HG02759 (cell line): ENCODE measurements around the gene CNOT3.

Source experiments
- ATAC-seq: cut with Tn5 transposase; IDR thresholded peaks from one replicate; pipeline ENCODE4 v1.9.1; 2021; ENCODE audit warnings: mild to moderate bottlenecking, moderate library complexity; ENCODE audit not compliant: unreplicated experiment

The CNOT3 gene

DNA sequence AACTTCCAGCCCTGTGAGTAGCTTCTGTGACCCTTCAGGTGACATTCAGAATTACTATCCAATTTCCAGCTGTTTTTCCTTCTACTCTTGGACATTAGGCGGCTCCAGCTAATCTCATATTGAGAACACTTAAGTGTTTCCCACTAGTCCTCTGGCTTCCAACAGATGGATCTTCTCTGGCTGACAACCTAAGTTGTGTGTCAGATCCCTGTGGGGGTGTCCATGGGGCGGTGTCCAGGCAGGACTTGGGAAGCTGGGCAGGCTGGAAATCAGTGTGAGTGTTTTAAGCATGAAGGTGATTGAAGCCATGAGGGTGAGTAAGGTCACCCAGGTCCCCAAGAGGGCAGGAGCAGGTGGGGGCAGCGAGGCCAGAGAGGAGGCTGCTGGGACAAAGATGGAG is 10.1 kb downstream of the CNOT3 start:
- ATAC-seq, result no peak

DNA sequence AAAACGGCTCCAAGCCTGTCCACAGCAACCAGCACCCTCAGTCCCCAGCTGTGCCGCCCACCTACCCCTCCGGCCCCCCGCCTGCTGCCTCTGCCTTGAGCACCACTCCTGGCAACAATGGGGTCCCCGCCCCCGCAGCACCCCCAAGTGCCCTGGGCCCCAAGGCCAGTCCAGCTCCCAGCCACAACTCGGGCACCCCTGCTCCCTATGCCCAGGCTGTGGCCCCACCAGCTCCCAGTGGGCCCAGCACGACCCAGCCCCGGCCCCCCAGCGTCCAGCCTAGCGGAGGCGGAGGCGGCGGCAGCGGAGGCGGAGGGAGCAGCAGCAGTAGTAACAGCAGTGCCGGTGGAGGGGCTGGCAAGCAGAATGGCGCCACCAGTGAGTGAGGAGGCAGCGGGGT is 10.6 kb downstream of the CNOT3 start:
- ATAC-seq, result no peak

DNA sequence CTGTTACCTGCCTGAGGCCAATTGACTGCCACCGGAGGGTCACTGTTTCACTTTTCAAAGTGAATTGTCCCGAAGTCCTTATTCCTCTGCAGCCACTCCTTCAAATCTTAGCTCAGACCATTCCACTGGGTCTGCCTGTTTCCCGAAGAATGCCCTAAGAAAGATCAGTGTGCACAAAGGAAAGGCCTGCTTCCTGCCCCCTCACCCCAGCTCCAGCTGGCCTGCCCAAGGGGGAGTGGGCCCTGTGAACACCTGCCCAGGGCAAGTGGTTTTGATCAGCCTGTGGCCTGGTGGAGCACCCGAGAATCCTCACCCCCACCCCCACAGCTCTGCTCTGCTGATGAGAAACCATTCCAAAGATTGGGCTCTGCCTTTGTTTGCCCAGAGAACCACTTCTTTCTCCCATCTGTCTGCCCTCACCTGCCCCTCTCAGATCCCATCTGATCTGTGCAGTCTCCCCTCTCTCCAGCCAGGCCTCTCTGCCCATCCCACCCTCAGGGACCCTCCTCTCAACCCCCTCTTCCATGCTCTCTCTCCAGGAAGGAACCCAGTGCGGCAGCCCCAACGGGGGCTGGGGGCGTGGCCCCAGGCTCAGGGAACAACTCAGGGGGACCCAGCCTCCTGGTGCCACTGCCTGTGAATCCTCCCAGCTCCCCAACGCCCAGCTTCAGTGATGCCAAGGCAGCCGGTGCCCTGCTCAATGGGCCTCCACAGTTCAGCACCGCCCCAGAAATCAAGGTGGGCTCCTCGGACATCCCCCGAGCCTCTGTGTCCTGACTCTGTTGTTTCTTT is 11.7 kb downstream of the CNOT3 start:
- ATAC-seq, result no peak

DNA sequence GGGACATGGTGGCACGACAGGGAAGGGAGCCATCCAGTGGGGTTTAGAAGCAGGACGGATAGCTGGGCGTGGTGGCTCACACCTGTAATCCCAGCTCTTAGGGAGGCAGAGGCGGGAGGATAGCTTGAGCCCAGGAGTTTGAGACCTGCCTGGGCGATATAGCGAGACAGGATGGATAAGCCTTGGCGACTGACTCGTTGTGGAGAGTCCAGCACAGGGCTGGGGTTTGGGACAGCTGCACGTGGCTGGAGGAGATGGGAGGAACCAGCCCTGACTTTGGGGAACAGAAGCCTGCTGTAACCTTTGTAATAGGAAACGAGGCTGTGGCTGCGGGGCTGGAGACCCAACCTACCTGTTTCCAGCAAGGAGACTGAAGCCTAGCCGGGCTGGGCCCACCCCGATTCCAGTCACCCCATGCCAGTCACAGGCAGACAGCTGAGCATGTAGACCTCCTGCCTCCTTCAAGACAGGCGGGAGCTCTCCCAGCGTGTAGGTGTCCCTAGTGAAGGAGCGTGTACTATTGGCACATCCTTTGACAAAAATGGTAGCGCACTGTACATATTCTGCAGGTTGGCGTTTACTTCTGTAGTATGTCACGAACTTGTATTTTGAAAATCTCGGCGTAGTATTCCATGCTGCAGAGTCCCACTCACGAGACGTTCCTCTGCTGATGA is 13.9 kb downstream of the CNOT3 start:
- ATAC-seq, result no peak

DNA sequence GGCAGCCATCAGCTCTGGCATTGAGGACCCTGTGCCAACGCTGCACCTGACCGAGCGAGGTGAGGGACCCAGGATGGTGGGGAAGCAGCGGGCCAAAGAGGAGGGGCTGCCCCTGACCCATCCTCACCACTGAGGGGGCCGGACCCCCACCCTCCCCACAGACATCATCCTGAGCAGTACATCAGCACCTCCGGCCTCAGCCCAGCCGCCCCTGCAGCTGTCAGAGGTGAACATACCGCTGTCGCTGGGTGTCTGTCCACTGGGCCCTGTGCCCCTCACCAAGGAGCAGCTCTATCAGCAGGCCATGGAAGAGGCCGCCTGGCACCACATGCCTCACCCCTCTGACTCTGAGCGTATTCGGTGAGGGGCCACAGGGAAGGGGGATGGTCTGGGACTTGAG is 14.7 kb downstream of the CNOT3 start:
- no peak for ATAC-seq

GRCh38 chr19:54152878-54153524 is 15.4 kb downstream of the CNOT3 start:
- no peak for ATAC-seq

DNA sequence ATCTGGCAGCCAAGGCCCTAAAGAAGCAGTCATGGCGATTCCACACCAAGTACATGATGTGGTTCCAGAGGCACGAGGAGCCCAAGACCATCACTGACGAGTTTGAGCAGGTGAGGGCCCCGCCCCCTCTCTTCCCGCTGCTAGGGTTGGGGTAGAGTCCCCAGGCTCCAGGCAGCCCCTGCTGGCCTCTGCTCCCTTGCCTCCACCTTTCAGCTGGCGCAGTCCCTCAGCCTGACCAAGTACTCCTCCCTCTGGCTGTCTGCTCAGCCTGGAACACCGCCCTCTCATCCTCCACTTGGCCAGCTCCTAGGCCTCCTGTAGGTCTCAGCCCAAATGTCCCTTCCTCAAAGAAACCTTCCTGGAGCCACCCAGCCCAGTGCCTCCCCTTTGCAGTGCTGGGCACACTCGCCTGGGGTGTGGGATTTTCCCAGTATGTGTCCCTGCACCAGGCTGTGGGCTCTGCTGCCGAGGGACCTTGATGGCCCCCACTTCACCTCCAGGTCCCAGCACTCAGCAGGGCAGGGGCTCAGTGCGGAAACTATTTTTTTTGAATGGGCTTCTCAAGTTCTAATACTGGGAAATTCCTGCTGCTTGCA is 16.3 kb downstream of the CNOT3 start:
- ATAC-seq, result no peak

DNA sequence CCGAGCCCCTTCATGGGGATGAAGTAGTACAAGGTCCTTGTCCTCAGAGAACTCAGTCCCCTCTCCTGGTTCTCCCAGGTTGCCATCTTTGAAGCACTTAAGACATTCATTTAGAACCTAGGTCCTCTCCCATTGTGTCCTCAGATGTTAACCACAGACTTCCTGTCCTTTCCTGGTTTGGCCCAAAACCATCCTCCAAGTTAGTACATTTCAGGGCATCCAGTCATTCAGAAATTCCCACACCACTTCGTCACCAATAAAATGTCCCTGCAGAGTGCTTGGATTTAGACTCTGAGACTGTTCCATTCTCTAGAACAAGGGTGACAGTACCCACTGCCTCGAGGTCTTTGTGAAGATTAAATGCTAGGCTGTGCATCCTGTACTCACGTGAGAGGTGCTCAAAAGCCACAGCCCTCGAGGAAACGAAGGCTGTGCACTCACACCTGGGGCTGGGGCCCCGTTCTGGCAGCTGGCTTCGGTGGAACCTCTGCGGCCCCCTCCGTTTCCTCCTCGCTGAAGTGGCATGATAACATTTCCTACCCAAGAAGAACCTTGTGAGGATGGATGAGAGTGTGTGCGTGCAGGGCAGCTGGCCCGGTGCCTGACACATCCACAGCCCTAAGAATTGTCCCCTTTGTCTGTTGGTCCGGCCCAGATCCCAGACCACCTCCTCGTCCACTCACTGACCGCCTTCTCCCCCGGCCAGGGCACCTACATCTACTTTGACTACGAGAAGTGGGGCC is 17.2 kb downstream of the CNOT3 start:
- ATAC-seq, result no peak

DNA sequence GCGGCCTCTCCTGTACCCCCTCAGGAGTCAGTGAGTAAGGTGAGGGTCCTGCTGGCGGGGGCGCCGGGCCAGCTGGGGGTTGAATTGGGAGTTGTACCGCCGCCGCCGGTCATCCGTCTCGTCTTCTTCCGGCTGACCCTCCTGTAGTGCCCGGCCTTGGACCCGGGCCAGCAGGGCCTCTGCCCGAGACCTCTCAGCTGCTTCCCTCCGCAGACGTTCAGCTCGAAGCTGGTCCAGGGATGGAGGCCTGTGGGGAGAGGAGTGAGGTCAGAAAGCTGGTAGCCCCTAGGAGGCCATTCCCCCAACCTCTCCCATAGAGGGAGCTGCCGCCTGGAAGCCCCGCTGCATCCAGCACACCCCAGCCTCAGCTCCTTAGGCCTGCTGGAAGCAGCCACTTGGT is 18.1 kb downstream of the CNOT3 start:
- no peak for ATAC-seq

- ATAC-seq, result no peak
Measured at GRCh38 chr19:54156490-54156889, 18.9 kb downstream of the CNOT3 start.

DNA sequence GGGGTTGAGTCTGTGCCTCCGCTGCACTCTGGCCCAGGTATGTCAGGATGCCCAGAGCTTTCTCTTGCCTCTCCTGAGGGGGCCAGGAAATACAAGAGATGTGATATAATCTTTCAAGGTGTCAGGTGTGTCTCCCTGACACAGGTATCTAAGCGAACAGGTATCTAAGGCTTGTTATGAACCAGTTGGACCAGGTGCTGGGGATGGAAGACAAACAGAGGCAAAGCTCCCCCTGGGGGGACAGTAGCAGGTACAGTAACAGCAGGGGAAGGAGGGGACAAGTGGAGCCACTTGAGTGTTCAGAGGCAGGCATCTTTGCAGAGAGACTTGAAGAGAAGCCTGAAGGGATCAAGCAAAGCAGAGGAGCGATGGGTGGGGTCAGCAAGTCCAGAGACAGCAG is 19.4 kb downstream of the CNOT3 start:
- no peak for ATAC-seq

- ATAC-seq, result no peak
Measured at GRCh38 chr19:54158812-54159351, 21.3 kb downstream of the CNOT3 start.

- peak; percentile 87 for ATAC-seq
Measured at GRCh38 chr19:54159352-54160181, 22.0 kb downstream of the CNOT3 start, which contains the start of gene LENG1. Gene LENG1 (minus strand): TSS chr19:54159721. CDS start chr19:54159695, 26 bp downstream.

DNA sequence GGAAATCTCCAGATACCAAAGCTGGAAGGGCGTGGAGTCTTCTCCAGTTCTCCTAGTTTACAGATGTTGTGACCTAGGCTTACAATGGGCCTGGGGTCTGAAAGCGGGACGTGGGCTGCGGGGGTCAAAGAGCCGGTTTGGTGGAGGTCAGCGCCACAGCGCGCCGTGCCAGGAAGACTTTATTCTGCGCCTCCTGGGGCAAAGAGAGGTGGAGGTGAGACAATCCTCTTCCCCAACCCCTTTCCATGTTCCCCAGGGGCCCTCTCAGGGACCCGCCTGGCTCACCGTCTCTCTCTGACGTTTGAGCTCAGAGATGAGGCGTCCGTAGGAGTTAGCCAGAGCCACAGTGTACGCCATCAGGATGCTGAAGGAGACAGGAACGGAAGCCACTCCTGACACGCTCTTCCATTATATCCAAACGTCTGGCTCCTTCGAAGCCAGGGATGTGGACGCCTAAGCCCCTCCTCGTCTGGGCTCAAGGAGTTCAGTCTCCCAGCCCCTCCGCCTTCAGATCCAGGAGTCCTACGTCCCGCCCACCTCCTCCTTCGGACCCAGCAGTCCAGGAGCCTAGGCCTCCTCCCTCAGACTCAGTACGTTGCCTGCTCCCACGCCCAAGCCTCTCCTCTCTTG is 22.7 kb downstream of the CNOT3 start:
- ATAC-seq, result no peak

DNA sequence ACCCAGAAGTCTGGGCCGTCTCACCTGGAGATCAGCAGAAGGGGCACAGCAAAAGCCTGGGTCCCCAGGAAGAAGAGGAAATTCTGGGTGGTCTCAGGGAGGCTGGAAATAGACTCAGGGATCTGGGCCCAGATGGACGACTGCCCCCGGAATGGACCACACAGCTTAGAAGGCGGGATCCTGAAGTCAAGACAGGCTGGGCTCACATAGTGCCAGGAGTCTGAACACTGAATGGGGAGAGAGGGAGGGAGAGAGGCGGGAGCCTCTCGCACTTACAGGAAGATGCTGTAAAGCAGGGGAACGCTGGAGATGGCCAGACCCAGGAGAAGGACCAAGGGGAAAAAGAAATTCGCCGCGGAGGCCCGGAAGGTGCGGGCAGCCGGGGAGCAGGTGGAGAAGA is 23.3 kb downstream of the CNOT3 start:
- ATAC-seq, result no peak

- ATAC-seq, result no peak
Measured at GRCh38 chr19:54162241-54162805, 24.8 kb downstream of the CNOT3 start.

- ATAC-seq, result no peak
Measured at GRCh38 chr19:54162884-54163283, 25.3 kb downstream of the CNOT3 start.

DNA sequence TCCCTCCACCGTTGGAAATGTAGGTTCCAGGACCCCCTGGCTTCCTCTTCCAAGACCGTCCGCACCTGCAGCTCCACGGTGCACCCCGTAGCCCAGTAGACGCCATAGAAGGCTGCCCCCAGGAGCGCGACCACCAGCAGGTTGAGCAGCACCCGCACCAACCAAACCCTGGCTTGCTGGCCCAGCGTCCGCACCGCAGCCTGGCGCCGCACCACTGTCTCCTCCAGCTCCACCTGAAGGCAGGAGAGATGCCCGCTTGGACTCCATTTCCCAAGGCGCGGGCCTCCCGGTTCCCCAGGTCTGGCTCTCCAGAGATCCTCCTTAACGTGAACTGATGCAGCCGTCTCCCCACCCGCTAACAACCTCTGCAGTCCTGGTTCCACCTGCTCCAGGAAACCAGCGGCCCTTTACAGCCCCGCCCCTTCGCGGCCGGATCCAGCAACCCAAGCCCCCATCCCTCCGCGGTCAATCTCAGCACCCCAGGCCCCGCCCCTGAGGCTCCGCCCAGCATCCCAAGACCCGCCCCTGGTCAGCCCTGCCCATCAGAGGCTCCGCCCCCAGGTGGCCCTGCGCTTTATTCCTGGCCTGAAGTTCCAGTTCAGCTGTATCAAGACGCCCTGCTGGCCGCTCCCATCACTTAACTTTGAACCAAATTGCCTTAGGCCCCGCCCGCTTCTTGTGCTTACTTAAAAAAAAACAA is 27.0 kb downstream of the CNOT3 start:
- ATAC-seq, result no peak
